Prostate gland (tissue), 2 donors: Measurements from ENCODE around the gene ASXL1.

Source experiments
- POLR2A ChIP-seq: fragments of 450-650 bp; IDR thresholded peaks from one replicate; pipeline ENCODE4 v1.6.1; 2016; ENCODE audit warnings: antibody characterized with exemption, mild to moderate bottlenecking
- POLR2AphosphoS5 ChIP-seq: sonication (generic); formaldehyde crosslinking; IDR thresholded peaks from one replicate; pipeline ENCODE4 v1.6.1; 2017; ENCODE audit warnings: antibody characterized with exemption
- TF ChIP-seq, protein P1 (sequence below), 4 experiments: fragments of 200-600 bp in 2 of 4; fragments of 450-650 bp in 2 of 4; sonication (generic) in 2 of 4; IDR thresholded peaks; 1 replicate in 3 of 4; 2 replicates in 1 of 4; pipeline ENCODE4 v1.5.1; 2016 to 2019; ENCODE audit warnings: antibody characterized with exemption in 4 of 4, mild to moderate bottlenecking in 2 of 4, moderate library complexity in 2 of 4

DNA sequence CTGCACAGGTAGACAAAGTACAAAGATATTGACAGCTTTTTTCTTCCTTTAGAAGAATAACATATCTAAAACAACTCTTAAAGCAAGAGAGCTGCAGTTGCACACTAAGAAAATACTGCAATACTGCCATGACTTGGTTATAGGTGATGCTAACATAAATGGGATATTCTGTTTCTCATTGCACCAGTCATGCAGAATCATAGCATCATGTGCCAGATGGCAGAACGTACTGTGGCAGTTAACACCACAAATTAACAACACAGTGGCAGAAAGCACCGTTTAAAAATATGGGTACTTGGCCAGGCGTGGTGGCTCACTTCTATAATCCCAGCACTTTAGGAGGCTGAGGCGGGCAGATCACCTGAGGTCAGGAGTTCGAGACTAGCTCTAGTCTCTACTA is 7.4 kb downstream of the ASXL1 start:
- TF ChIP-seq, protein P1, sequence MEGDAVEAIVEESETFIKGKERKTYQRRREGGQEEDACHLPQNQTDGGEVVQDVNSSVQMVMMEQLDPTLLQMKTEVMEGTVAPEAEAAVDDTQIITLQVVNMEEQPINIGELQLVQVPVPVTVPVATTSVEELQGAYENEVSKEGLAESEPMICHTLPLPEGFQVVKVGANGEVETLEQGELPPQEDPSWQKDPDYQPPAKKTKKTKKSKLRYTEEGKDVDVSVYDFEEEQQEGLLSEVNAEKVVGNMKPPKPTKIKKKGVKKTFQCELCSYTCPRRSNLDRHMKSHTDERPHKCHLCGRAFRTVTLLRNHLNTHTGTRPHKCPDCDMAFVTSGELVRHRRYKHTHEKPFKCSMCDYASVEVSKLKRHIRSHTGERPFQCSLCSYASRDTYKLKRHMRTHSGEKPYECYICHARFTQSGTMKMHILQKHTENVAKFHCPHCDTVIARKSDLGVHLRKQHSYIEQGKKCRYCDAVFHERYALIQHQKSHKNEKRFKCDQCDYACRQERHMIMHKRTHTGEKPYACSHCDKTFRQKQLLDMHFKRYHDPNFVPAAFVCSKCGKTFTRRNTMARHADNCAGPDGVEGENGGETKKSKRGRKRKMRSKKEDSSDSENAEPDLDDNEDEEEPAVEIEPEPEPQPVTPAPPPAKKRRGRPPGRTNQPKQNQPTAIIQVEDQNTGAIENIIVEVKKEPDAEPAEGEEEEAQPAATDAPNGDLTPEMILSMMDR (IDR thresholded peaks at IDR 0.05): no peak
- TF ChIP-seq POLR2AphosphoS5: no peak
- no peak for TF ChIP-seq POLR2A
